ENCODE data around the gene HACD2.

DNA sequence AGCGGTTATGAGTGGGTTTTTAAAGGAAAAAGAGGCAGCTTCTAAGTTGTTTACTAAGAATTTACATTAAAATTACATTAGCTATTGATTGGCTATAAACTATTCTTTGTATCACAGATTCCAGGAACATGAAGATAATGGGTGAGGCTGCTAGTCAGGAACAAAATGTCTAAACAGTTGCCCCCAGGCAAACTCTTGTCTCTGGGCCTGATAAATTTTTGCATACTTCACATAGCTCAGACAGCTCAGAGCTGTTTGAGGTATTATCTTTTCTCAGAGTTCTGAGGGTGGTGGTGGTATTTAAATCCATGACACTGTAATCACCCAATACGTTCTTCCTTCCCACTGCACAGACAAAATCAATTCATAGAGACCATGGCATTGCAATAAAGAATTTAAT is 2.1 kb upstream of the HACD2 start:
- TF ChIP-seq EZH2 (IDR thresholded peaks at IDR 0.05; ENCODE audit: borderline replicate concordance, low read depth, low read length, severe bottlenecking) (no peak), POLR2A (IDR thresholded peaks at IDR 0.05; ENCODE audit: low read depth, low read length) (no peak), POLR2AphosphoS5 (IDR thresholded peaks at IDR 0.05; ENCODE audit: insufficient read depth, low read depth, low read length) (no peak)
- TF ChIP-seq, protein P1, sequence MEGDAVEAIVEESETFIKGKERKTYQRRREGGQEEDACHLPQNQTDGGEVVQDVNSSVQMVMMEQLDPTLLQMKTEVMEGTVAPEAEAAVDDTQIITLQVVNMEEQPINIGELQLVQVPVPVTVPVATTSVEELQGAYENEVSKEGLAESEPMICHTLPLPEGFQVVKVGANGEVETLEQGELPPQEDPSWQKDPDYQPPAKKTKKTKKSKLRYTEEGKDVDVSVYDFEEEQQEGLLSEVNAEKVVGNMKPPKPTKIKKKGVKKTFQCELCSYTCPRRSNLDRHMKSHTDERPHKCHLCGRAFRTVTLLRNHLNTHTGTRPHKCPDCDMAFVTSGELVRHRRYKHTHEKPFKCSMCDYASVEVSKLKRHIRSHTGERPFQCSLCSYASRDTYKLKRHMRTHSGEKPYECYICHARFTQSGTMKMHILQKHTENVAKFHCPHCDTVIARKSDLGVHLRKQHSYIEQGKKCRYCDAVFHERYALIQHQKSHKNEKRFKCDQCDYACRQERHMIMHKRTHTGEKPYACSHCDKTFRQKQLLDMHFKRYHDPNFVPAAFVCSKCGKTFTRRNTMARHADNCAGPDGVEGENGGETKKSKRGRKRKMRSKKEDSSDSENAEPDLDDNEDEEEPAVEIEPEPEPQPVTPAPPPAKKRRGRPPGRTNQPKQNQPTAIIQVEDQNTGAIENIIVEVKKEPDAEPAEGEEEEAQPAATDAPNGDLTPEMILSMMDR (IDR thresholded peaks at IDR 0.05; ENCODE audit: extremely low read depth in 1 of 2, insufficient read depth in 1 of 2, low read depth in 1 of 2, low read length in 2 of 2) = no peak
- TF ChIP-seq, protein P2, sequence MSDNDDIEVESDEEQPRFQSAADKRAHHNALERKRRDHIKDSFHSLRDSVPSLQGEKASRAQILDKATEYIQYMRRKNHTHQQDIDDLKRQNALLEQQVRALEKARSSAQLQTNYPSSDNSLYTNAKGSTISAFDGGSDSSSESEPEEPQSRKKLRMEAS (IDR thresholded peaks at IDR 0.05; ENCODE audit: insufficient read depth, insufficient read length) = no peak

Data from endothelial cell of umbilical vein (primary cell).